Astrocyte of the cerebellum (primary cell): Measurements from ENCODE around the gene LRRC18.

Source experiments
- DNase-seq: peaks from one replicate; pipeline ENCODE4 v3.0.0-alpha.2; 2011; ENCODE audit warnings: low read depth
- H3K4me3 ChIP-seq: 2 replicates; pipeline ENCODE4 v1.5.1; 2011; ENCODE audit warnings: mild to moderate bottlenecking, low read depth, low read length, moderate library complexity
- CTCF ChIP-seq: IDR thresholded peaks from 2 replicates; pipeline ENCODE4 v1.5.1; 2012; ENCODE audit warnings: low read length, low read depth, moderate library complexity, mild to moderate bottlenecking; ENCODE audit errors: missing control alignments
- in situ Hi-C: cut with HindIII; loops from 2 replicates; pipeline ENCODE4 v1.10.0; 2017; ENCODE audit warnings: low sequenced_read_pairs

Gene LRRC18

GRCh38 chr10:48879451-48879850 lies 60.2 kb downstream of the LRRC18 start:
- DNase-seq: no peak
- no peak for TF ChIP-seq CTCF
- H3K4me3 ChIP-seq: no peak overlapping the region
- in situ Hi-C loops: loop anchor here (25.0 kb wide), 1 partner anchor 167 kb away; no protein-coding TSS in a partner anchor

- in situ Hi-C loops: loop anchor here (25.0 kb wide), 1 partner anchor 166 kb away; no protein-coding TSS in a partner anchor
- no peak for TF ChIP-seq CTCF
- DNase-seq: no peak
- no peak overlapping the region for H3K4me3 ChIP-seq
Observed at GRCh38 chr10:48878091-48878490, 61.5 kb downstream of the LRRC18 start.

- no peak for DNase-seq
- no peak for TF ChIP-seq CTCF
- in situ Hi-C loops: no loop called here
- H3K4me3 ChIP-seq: no peak overlapping the region
Observed at GRCh38 chr10:48872234-48872633, 67.4 kb downstream of the LRRC18 start.
